Activated T-cell treated with anti-CD3 and anti-CD28 coated beads, Interleukin-2, amount 50 U/mL, for 4 hours (primary cell): ENCODE results near the gene KRT8. TPM values are rescaled to one million over a fixed set of nuclear protein-coding genes. Genes with fewer than 3 reads are reported as not detected.
"Not testable (repeated sequence)": the region's sequence is repeated elsewhere in the genome, so short reads cannot be mapped to it uniquely, and the experiment has no call there.

ENCODE experiments used
- ATAC-seq, 2 donors: fragments of 200-7000 bp; cut with Tn5 transposase; one replicate each; pipeline ENCODE4 v1.10.0; 2021
- DNase-seq: peaks from one replicate; pipeline ENCODE4 v3.0.0-alpha.2; 2020
- H3K27me3 Mint-ChIP-seq: one replicate; pipeline ENCODE4 v1.8.0; 2021; ENCODE audit warnings: low read depth, mixed read lengths
- H3K36me3 Mint-ChIP-seq: one replicate; pipeline ENCODE4 v1.8.0; 2022; ENCODE audit warnings: mixed read lengths; ENCODE audit not compliant: insufficient read depth
- H3K4me1 Mint-ChIP-seq: one replicate; pipeline ENCODE4 v1.8.0; 2021; ENCODE audit warnings: low read depth, mixed read lengths
- H3K4me3 Mint-ChIP-seq: one replicate; pipeline ENCODE4 v1.8.0; 2021; ENCODE audit warnings: mild to moderate bottlenecking, moderate library complexity, mixed read lengths
- H3K9me3 Mint-ChIP-seq: one replicate; pipeline ENCODE4 v1.8.0; 2021; ENCODE audit warnings: mixed read lengths
- total RNA-seq, 3 donors: library from RNA; stranded (reverse); gene quantifications; one replicate each; pipeline ENCODE4 v1.2.1, GENCODE V29; 2021

The KRT8 gene
- total RNA-seq, 3 donors from 2014 or later = 4.2 to 6.0 (median 4.5) TPM

DNA sequence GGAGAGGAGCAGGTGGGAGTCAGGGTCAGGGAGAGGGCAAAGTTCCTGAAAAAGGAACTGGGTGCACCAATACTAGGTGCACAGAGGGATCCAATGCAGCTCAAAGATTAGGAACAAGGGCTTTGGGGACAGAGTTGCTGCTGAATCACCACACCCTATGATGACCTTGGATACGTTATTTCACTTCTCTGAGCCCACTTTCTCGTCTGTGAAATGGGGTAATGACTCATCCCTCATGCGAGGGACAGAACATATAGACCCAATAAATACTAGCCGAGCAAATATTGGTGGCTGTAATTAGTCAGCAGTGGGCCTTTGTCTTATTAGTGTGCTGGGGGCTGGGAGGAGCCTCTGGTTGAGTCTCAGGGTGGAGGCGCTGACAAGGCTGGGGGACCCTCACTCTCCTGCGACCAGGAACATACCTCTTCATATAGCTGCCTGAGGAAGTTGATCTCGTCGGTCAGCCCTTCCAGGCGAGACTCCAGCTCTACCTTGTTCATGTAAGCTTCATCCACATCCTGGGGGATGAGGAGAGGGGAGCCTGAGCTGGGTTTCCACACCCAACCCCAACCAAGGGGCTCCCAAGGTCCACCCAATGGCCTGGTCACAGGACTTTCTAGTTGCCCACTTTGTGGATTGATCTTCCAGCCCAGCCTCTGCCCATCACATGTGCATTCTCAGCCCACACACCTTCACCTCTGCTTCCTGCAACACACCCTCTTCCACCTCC is 4.5 kb downstream of the KRT8 start:
- H3K27me3 Mint-ChIP-seq = peaks cover 2% of the 10 kb centered on the region
- no peaks in the 10 kb centered on the region for H3K9me3 Mint-ChIP-seq
- no peak for ATAC-seq
- peaks cover 3% of the 10 kb centered on the region for H3K4me1 Mint-ChIP-seq
- DNase-seq = no peak
- no peak overlapping the region for H3K4me3 Mint-ChIP-seq
- no peaks in the 10 kb centered on the region for H3K36me3 Mint-ChIP-seq

DNA sequence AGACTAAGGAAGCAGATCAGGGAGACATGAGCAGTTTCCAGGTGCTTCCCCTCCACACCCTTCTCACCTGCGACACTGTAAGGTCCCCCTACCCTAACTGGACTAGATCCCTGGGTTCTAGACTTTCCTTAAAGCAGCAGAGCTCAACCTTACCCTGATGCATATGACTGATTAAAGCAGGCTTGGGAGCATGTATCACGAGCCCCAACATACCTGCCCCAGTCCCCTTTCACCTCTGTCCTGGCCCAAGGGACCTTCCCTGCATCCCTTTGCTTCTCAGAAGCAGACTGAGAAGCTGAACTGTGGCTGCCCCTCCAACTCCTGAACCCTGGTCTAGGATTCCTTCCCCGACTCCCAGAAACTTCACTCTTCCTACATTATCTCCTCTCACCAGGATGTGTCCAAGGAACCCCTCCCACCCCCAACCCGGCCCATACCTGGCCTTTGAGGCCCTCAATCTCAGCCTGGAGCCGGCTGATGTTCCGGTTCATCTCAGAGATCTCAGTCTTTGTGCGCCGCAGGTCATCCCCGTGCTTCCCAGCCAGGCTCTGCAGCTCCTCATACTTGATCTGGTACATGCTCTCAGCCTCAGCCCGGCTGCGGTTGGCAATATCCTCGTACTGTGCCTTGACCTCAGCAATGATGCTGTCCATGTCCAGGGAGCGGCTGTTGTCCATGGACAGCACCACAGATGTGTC is 5.4 kb downstream of the KRT8 start:
- Mint-ChIP-seq H3K27me3 (peaks cover 2% of the 10 kb centered on the region), H3K36me3 (no peaks in the 10 kb centered on the region), H3K9me3 (no peaks in the 10 kb centered on the region), H3K4me1 (peaks cover 3% of the 10 kb centered on the region), H3K4me3 (no peak overlapping the region)
- no peak for ATAC-seq
- no peak for DNase-seq

DNA sequence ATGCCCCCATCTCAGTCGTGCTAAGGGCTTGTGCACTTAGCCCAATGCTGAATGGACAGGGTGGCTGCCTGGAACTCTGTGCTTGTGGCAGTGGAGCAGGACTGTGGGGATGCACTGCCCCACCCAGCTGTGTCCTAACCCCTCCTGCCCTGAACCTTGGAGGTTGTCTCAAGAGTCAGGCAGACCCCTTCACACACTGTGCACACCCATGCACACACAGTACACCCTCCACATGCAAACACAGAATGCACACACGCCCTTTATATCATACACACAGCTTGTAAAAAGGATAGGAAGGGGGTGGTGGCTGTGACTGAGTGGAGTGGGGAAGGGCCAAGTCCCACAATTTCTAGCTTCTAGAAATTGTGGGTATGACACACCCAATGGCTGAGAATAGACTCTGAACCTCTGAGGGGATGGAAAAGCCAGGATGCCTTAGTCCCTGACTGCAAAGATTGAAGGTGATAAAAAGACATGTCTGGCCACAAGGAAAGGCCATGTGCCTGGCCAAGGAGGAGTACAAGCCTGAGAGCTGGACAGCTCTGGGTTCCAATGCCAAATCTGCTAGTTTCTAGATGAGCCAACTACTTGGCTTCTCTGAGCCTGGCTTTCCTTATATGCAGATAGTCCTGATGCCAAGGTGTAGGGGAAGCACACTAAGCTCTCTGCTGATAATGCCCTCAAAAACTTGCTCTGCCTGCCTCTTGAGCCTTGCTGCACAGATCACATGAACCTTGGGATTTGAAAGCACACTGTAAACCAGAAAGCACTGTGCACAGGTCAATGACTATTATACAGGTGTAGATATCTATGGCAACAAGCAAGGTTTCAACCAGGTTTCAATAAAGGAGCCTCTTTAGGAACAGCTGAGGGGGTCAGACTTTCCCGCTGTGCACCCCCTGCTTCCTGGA is 8.4 kb downstream of the KRT8 start:
- DNase-seq = no peak
- peak in 1 of 2 donors; percentile 37 for ATAC-seq

DNA sequence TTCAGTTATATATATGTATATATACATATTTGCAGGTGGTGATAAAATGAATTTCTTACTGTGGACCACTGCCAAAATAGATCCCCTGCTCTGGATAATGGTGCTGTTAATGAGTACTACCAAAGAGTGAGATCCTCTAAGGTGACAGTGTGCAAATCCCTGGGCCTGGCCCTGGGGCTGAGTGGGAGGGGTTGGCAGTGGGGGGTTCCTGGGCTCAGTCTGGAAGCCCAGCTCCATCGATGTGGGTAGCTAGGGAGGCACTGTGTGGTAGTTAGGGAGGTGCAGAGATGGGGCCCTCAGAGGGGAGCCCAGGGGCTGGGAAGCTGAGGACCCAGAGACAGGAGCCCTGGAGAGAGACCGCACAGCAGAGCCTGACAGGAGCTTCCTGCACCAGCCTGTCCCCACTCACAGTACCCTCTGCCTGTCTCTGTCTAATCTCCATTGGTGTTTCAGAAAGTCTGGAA is 9.1 kb downstream of the KRT8 start:
- Mint-ChIP-seq H3K4me3 (no peak overlapping the region), H3K27me3 (peaks cover 1% of the 10 kb centered on the region), H3K9me3 (no peaks in the 10 kb centered on the region), H3K4me1 (no peaks in the 10 kb centered on the region), H3K36me3 (no peaks in the 10 kb centered on the region)
- ATAC-seq (no peak), DNase-seq (no peak)

More for the DNA sequence above, 8.4 kb downstream of the KRT8 start:
- no peaks in the 10 kb centered on the region for H3K9me3 Mint-ChIP-seq
- H3K4me3 Mint-ChIP-seq = no peak overlapping the region
- no peaks in the 10 kb centered on the region for H3K4me1 Mint-ChIP-seq
- H3K27me3 Mint-ChIP-seq = peaks cover 2% of the 10 kb centered on the region
- no peaks in the 10 kb centered on the region for H3K36me3 Mint-ChIP-seq

DNA sequence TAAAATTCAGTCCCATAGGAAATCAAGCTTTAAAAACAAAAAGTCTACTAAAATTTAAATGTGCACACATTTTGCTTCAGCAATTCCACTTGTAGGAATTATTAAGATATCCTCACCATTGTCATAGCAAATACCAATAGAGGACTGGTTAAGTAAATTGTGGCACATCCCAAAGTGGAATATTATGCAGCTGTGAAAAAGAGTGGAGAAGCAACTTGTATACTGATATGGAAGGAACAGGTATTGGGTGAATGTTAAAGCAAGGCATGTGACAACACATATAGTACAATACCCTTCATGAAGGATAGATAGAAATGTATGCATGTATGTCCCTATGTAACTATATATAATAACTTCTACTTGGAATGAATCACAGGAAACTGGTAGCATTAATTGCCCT is 11.9 kb downstream of the KRT8 start:
- ATAC-seq (no peak), DNase-seq (no peak)
- Mint-ChIP-seq H3K4me3 (no peak overlapping the region), H3K9me3 (no peaks in the 10 kb centered on the region), H3K36me3 (no peaks in the 10 kb centered on the region), H3K4me1 (no peaks in the 10 kb centered on the region), H3K27me3 (peaks cover 4% of the 10 kb centered on the region)

DNA sequence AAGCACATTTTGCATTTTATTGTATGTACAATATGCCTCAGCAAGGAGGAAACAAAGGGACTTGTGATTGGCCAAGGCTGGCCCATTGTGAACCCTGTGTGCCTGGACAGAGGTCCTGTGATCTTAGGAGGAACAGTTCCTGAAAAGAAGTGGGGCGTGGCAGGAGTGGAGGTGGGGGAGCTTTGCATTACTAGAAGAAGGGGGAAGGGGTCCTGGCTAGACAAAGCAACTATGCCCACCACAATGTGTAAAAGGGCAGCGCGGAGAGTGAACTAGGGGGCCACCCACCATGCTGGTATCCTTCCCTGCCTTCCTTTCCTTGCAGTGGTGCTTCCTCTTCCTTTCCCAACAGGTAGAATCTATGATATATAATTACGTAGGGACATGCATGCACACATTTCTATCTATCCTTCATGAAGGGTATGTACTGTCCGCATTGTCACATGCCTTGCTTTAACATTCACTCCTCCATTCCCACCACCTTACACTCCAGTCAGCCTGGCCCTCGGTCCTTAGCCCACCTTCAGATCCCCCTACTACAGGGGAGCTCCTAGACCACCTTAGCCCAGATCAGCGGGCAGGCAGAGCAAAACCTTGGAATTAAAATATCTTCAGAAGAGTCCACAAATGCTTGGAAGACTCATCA is 12.5 kb downstream of the KRT8 start:
- peaks cover 4% of the 10 kb centered on the region for H3K27me3 Mint-ChIP-seq
- ATAC-seq = no peak
- H3K4me1 Mint-ChIP-seq = no peaks in the 10 kb centered on the region
- no peak overlapping the region for H3K4me3 Mint-ChIP-seq
- no peaks in the 10 kb centered on the region for H3K9me3 Mint-ChIP-seq
- no peaks in the 10 kb centered on the region for H3K36me3 Mint-ChIP-seq
- no peak for DNase-seq

DNA sequence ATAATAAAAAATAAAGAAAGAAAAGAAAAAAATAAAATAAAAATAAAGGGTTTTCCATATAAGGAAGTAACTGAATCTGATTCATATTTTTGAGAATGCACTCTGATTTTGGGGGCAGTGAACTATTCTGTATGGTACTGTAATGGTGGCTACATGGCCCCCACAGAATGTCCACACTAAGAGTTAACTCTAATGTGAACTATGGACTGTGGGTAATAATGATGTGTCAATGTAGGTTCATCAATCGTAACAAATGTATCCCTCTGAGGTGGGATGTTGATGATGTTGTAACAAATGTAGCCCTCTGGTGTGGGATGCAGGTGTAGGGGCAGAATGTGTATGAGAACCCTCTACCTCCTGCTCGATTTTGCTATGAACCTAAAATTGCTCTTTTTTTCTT is 13.8 kb downstream of the KRT8 start:
- no peaks in the 10 kb centered on the region for H3K9me3 Mint-ChIP-seq
- H3K36me3 Mint-ChIP-seq = no peaks in the 10 kb centered on the region
- ATAC-seq = no peak
- H3K4me3 Mint-ChIP-seq = no peak overlapping the region
- peaks cover 4% of the 10 kb centered on the region for H3K27me3 Mint-ChIP-seq
- no peaks in the 10 kb centered on the region for H3K4me1 Mint-ChIP-seq
- DNase-seq = no peak

DNA sequence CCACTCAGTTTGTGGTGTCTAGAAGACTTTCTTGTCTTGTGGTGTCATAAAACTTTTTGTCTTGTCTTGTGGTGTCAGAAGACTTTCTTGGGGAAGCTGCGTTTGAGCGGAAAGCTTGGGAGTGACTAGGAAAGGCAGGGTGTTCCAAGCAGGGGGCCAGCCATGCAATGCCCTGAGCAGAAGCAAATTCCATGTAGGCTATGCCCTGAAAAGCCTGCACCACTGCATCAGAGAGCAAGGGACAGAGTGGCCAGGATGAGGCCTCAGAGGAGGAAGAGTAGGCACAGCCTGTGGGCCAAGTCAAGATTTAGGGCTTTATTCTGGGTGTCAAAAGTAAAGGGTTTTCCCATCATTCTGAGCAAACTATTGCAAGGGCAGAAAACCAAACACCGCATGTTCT is 14.5 kb downstream of the KRT8 start:
- H3K4me3 Mint-ChIP-seq = no peak overlapping the region
- no peaks in the 10 kb centered on the region for H3K36me3 Mint-ChIP-seq
- DNase-seq = no peak
- H3K27me3 Mint-ChIP-seq = peaks cover 4% of the 10 kb centered on the region
- H3K9me3 Mint-ChIP-seq = no peaks in the 10 kb centered on the region
- no peaks in the 10 kb centered on the region for H3K4me1 Mint-ChIP-seq
- ATAC-seq = no peak

DNA sequence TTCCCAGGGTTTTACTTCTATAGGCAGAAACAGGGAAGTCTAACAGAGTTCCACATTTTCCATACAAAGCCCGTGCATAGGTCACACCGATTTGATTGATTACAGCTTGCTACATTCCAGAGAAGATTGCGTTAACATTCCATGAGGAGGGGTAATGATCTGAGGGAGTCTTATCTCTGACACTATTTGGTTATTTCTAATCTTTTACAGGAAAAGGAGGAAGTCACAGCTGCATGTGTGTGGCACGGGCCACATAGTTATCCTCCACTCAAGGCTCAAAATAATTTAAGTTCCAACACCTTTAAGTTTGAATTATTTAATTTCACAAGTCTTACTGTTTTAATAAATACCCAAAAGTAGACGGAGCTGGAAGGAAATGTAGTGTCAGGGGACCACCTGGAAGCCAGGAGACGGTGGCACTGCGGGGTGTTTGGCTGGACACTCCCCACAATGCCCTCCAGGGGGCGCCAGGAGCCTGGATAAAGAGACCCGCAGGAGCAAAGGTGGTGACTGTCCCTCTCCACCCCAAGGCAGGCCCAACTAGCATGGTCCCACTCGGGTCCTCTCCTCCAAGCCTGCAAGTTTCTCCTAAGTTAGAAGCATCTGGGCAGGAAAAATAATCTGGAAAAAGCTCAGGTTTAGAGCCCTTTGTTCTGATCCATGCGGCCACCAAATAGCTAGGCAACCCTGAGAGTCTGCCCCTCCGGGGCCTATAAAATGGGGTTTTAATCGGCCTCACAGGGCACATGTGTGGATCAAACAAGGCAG is 20.2 kb downstream of the KRT8 start:
- peak; percentile 82 for DNase-seq
- peak; percentile 79 to 80 for ATAC-seq
- Mint-ChIP-seq H3K27me3 (peaks cover 18% of the 10 kb centered on the region), H3K4me1 (peaks cover 4% of the 10 kb centered on the region), H3K9me3 (no peaks in the 10 kb centered on the region), H3K36me3 (no peaks in the 10 kb centered on the region), H3K4me3 (no peak overlapping the region)

DNA sequence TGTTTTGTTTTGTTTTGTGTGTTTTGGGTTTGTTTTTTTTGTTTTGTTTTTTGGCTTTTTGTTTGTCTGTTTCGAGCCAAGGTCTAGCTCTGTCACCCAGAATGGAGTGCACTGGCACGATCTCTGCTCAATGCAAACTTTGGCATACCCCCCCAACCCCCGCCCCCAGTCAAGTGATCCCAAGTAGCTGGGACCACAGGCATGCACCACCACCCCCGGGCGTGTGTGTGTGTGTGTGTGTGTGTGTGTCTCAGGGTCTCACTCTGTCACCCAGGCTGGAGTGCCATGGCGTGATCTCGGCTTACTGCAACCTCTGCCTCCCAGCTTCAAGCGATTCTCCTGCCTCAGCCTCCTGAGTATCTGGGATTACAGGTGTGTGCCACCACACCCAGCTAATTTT is 24.4 kb downstream of the KRT8 start:
- not testable (repeated sequence) for H3K4me1 Mint-ChIP-seq, H3K9me3 Mint-ChIP-seq, DNase-seq, H3K4me3 Mint-ChIP-seq, H3K36me3 Mint-ChIP-seq, ATAC-seq
- peaks cover 14% of the 10 kb centered on the region for H3K27me3 Mint-ChIP-seq

DNA sequence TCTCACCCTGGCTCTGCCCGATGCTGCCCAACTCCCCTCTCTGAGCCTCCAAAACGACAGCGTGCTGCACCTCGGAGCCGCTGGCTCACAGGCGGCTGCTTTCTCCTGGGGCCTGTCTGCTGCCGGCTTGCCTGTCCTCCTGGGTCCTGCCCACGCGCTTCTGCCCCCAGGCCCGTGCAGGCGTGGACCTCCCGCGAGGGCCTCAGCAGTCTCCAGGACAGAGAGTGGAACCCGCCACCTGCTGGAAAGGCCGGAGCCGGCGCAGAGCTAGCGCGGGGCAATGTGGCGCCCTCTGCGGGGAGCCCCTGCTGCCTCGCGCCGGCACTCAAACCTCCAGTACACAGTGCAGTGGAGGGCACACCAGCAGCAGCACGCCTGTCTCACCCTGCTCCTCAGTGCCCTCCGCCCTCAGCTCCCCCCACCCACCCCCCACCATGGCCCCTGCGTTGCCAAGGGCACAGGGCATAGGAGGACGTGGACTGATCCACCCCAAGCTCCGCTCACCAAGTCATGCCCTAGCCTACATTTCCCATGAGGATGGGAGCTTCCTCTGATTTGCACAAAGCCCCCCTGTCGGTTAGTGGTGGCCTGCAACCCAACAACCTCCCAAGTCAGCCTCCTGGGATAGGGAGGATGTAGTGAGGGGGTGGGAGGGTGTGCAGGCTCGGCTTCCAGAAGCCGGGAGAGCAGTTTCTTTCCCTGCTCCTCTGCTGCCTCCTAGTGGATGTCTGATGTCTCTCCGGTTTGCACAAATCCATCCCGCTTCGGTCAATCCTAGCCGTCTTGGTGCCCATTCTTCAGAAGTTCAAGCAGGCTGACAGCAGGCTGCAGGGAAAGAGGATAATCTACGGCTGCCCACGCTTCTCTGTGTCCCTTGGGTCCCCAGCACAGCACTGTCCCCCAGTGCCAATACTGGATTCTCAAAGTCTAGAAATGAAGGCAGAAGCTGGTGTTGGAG is 25.2 kb downstream of the KRT8 start:
- H3K36me3 Mint-ChIP-seq = no peaks in the 10 kb centered on the region
- H3K4me1 Mint-ChIP-seq = peaks cover 6% of the 10 kb centered on the region
- peak; percentile 62 for DNase-seq
- peak; percentile 95 to 96 for ATAC-seq
- peaks cover 12% of the 10 kb centered on the region for H3K27me3 Mint-ChIP-seq
- peak overlapping the region; percentile 77 for H3K4me3 Mint-ChIP-seq
- H3K9me3 Mint-ChIP-seq = no peaks in the 10 kb centered on the region

DNA sequence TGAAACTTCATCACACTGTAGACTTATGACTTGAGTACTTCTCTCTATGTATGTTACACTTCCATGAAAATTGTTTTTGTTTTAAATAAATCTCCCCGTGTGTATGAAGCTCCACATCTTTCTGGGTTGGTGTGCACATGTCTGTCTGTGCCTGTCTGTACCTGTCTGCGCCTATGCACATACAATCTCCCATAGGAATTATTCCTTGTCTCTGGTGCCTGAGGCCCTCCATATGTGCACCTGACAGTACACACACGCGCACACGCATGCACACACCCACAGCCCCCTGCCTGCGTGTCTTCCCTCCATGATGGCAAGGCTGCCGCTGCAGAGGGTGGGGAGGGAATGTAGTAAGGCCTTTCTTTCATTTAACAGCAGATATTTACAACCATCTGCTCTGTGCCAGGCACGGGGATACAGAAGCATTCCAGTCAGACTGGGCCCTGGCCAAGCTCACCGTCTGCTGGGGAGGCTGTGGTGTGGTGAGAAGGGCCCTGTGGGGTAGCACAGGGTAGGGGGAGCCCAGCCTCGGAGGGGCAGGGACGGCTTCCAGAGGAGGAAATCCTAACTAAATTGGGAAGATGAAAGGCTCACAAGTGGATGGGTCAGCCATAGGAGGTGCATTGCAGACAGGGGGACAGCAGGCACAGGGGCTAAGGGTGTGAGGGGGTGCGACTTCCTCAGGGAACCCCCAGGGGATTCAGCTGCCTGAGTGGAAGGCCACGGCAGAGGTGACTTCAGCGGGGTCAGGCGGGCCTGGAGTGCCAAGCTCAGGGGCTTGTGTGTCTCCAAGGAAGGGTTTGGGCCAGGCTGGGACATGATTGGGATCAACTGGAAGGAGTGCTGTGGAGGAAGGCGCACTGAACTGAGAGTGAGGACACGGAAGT is 26.1 kb downstream of the KRT8 start:
- ATAC-seq (no peak), DNase-seq (no peak)
- Mint-ChIP-seq H3K9me3 (no peaks in the 10 kb centered on the region), H3K4me1 (peaks cover 11% of the 10 kb centered on the region), H3K36me3 (no peaks in the 10 kb centered on the region), H3K27me3 (peaks cover 12% of the 10 kb centered on the region), H3K4me3 (no peak overlapping the region)
